NCI-H2196 (cell line): ENCODE measurements around the gene MBLAC2.

Source experiments
- DNase-seq: peaks from one replicate; lab custom pipeline; 2025; ENCODE audit not compliant: unreplicated experiment; lab: John Stamatoyannopoulos, UW

The MBLAC2 gene

GRCh38 chr5:90474235-90475107, at the start of gene MBLAC2, which contains the start of gene POLR3G:
MBLAC2 (minus strand) TSS chr5:90474771; CDS start chr5:90474292, 479 bp downstream.
POLR3G (plus strand) TSS chr5:90474864; CDS start chr5:90485568, 10,704 bp downstream.
- DNase-seq, result peak; percentile 73

- peak; percentile 9 for DNase-seq
Measured at GRCh38 chr5:90519081-90519480, 44.5 kb upstream of the MBLAC2 start.

- peak; percentile 19 for DNase-seq
Measured at GRCh38 chr5:90518661-90519060, 44.1 kb upstream of the MBLAC2 start.

GRCh38 chr5:90514520-90514919, 39.9 kb upstream of the MBLAC2 start:
- no peak for DNase-seq

GRCh38 chr5:90510438-90510837, 35.9 kb upstream of the MBLAC2 start:
- no peak for DNase-seq

- no peak for DNase-seq
Measured at GRCh38 chr5:90506221-90506620, 31.6 kb upstream of the MBLAC2 start.

GRCh38 chr5:90504743-90505142, 30.2 kb upstream of the MBLAC2 start:
- no peak for DNase-seq

- DNase-seq, result no peak
Measured at GRCh38 chr5:90503596-90503995, 29.0 kb upstream of the MBLAC2 start.

GRCh38 chr5:90495146-90495545, 20.6 kb upstream of the MBLAC2 start:
- DNase-seq, result no peak

GRCh38 chr5:90494043-90494442, 19.5 kb upstream of the MBLAC2 start:
- no peak for DNase-seq

- no peak for DNase-seq
Measured at GRCh38 chr5:90488791-90489190, 14.2 kb upstream of the MBLAC2 start.

GRCh38 chr5:90484540-90484939, 10.0 kb upstream of the MBLAC2 start:
- DNase-seq, result no peak

- no peak for DNase-seq
Measured at GRCh38 chr5:90483206-90483605, 8.6 kb upstream of the MBLAC2 start.

- DNase-seq, result no peak
Measured at GRCh38 chr5:90480699-90481098, 6.1 kb upstream of the MBLAC2 start.

- no peak for DNase-seq
Measured at GRCh38 chr5:90479611-90480385, 5.2 kb upstream of the MBLAC2 start.

GRCh38 chr5:90477621-90478215, 3.1 kb upstream of the MBLAC2 start:
- no peak for DNase-seq

- no peak for DNase-seq
Measured at GRCh38 chr5:90477073-90477472, 2.5 kb upstream of the MBLAC2 start.

- DNase-seq, result no peak
Measured at GRCh38 chr5:90476391-90476790, 1.8 kb upstream of the MBLAC2 start.

- DNase-seq, result no peak
Measured at GRCh38 chr5:90475436-90475980, 937 bp upstream of the MBLAC2 start.

- DNase-seq, result no peak
Measured at GRCh38 chr5:90473396-90474234, 956 bp downstream of the MBLAC2 start.
